ENCODE results near the gene ABCA7. TPM values are rescaled to one million over a fixed set of nuclear protein-coding genes. Genes with fewer than 3 reads are reported as not detected.

The ABCA7 gene
- polyA plus RNA-seq, 1 donor from 2014 or later, result 51.8 TPM

DNA sequence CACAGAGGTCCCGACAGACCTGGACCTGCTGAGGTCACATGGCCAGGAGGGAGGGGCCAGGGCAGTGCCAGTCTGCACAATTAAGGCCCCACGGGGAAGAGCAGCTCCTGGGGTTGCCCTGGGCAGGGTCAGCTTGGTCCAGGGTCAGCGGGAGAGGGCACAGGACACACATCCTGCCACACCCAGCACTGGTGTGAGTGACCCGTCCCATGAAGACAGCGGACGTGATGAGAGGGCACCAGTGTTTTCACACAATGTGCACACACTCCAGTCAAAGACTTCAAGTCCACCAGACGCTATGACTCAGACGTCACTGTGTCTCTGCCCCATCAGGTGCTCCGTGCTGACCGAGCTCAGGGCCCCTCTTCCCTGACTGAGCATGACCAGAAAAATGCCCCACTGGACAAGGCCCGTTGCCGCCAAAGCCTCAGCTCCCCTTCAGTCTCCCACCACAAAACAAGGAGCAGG is 23.2 kb upstream of the ABCA7 start (continued):
- TF ChIP-seq REST (IDR thresholded peaks at IDR 0.05; ENCODE audit: borderline replicate concordance), result no peak
- TF ChIP-seq RAD21 (conservative IDR thresholded peaks at IDR 0.05), result no peak
- no peak for TF ChIP-seq POLR2AphosphoS5 (IDR thresholded peaks at IDR 0.05)

DNA sequence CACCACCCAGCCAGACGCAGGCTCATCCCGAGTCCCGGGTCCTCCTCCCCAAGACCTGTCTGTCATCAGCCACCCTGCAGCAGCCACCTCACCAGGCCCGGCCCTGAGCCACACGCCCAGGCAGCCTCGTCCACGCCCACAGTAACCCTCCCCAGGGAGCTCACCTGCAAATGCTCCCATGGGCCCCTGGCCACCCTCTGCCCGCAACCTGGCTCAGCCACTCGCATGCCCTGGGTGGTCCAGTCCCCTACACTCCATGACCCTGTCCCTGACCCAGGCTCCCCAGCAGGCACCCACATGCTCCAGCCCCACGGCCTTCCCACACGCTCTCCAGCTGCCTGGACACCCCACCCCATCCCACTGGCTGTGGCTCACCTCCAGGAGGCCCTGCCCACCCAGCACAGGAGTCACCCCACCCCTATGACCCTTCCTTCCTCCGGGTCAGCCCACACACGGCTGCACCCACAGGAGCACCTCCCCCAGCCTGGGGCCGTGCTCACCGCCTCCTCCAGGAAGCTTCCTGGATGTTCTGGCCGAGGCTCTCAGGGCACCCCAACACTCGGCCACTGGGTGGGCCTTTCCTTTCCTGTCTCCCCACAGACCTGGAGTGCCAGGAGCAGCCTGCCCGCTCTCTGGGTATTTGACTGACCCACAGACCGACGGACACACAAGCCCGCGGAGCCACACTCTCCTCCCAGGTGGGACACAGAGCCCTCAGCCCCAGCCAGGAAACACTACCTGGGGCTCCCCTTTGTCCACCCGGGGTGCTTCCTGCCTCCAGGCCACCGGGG is 22.6 kb upstream of the ABCA7 start:
- peaks cover 12% of the 10 kb centered on the region for H4K20me1 ChIP-seq (ENCODE audit: insufficient read depth)
- H3F3A ChIP-seq (ENCODE audit: insufficient read depth, low read length, poor library complexity, severe bottlenecking), result no peaks in the 10 kb centered on the region
- H3K4me2 ChIP-seq (ENCODE audit: low read length), result no peak overlapping the region
- no peaks in the 10 kb centered on the region for H3K27me3 ChIP-seq (ENCODE audit: insufficient read depth, low read depth, low read length)
- H3K36me3 ChIP-seq (ENCODE audit: insufficient read depth, low read length), result no peaks in the 10 kb centered on the region
- peak overlapping the region; percentile 16 for H3K9ac ChIP-seq (ENCODE audit: low read length)
- peaks cover 43% of the 10 kb centered on the region for H3K79me2 ChIP-seq (replicated peaks; ENCODE audit: insufficient read depth, low read length)
- no peak overlapping the region for H3K27ac ChIP-seq (ENCODE audit: low read length)
- H2AFZ ChIP-seq (ENCODE audit: low read depth, low read length), result no peak overlapping the region
- no peak for TF ChIP-seq EP300 (conservative IDR thresholded peaks at IDR 0.05; ENCODE audit: poor library complexity, severe bottlenecking)
- TF ChIP-seq POLR2AphosphoS5 (IDR thresholded peaks at IDR 0.05), result no peak
- no peak for TF ChIP-seq SMC3 (conservative IDR thresholded peaks at IDR 0.05; ENCODE audit: poor library complexity)
- no peak for TF ChIP-seq RAD21 (conservative IDR thresholded peaks at IDR 0.05)
- no peaks in the 10 kb centered on the region for H3K9me3 ChIP-seq (ENCODE audit: low read length)
- H3K9me2 ChIP-seq (ENCODE audit: insufficient read depth, low read length), result no peaks in the 10 kb centered on the region
- peak overlapping the region; percentile 7 for H3K4me3 ChIP-seq (ENCODE audit: low read length)

- TF ChIP-seq TAF1 (IDR thresholded peaks at IDR 0.05; ENCODE audit: low read depth) (no peak), RAD21 (conservative IDR thresholded peaks at IDR 0.05) (no peak), MXI1 (conservative IDR thresholded peaks at IDR 0.05; ENCODE audit: poor library complexity, severe bottlenecking) (no peak), EP300 (conservative IDR thresholded peaks at IDR 0.05; ENCODE audit: poor library complexity, severe bottlenecking) (no peak), EZH2 (IDR thresholded peaks at IDR 0.05; ENCODE audit: borderline replicate concordance, insufficient read depth, low read length, poor library complexity, severe bottlenecking) (no peak), POLR2AphosphoS5 (IDR thresholded peaks at IDR 0.05) (no peak), SMC3 (conservative IDR thresholded peaks at IDR 0.05; ENCODE audit: poor library complexity) (no peak), REST (IDR thresholded peaks at IDR 0.05; ENCODE audit: borderline replicate concordance) (no peak)
- TF ChIP-seq, protein P1, sequence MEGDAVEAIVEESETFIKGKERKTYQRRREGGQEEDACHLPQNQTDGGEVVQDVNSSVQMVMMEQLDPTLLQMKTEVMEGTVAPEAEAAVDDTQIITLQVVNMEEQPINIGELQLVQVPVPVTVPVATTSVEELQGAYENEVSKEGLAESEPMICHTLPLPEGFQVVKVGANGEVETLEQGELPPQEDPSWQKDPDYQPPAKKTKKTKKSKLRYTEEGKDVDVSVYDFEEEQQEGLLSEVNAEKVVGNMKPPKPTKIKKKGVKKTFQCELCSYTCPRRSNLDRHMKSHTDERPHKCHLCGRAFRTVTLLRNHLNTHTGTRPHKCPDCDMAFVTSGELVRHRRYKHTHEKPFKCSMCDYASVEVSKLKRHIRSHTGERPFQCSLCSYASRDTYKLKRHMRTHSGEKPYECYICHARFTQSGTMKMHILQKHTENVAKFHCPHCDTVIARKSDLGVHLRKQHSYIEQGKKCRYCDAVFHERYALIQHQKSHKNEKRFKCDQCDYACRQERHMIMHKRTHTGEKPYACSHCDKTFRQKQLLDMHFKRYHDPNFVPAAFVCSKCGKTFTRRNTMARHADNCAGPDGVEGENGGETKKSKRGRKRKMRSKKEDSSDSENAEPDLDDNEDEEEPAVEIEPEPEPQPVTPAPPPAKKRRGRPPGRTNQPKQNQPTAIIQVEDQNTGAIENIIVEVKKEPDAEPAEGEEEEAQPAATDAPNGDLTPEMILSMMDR (IDR thresholded peaks at IDR 0.05; ENCODE audit: poor library complexity, severe bottlenecking), result no peak
- Histone ChIP-seq H3K27ac (ENCODE audit: low read length) (no peak overlapping the region), H4K20me1 (ENCODE audit: insufficient read depth) (peaks cover 12% of the 10 kb centered on the region), H3K4me3 (ENCODE audit: low read length) (peak overlapping the region; percentile 16), H2AFZ (ENCODE audit: low read depth, low read length) (no peak overlapping the region), H3F3A (ENCODE audit: insufficient read depth, low read length, poor library complexity, severe bottlenecking) (no peaks in the 10 kb centered on the region), H3K27me3 (ENCODE audit: insufficient read depth, low read depth, low read length) (no peaks in the 10 kb centered on the region), H3K79me2 (replicated peaks; ENCODE audit: insufficient read depth, low read length) (peaks cover 43% of the 10 kb centered on the region), H3K4me2 (ENCODE audit: low read length) (no peak overlapping the region), H3K9me3 (ENCODE audit: low read length) (no peaks in the 10 kb centered on the region), H3K9ac (ENCODE audit: low read length) (peak overlapping the region; percentile 16), H3K9me2 (ENCODE audit: insufficient read depth, low read length) (no peaks in the 10 kb centered on the region), H3K36me3 (ENCODE audit: insufficient read depth, low read length) (no peaks in the 10 kb centered on the region)
Measured at GRCh38 chr19:1017906-1018305, 22.0 kb upstream of the ABCA7 start.
